Measurements from ENCODE around the gene GSTP1.

The GSTP1 gene

GRCh38 chr11:67632175-67632981 lies 48.8 kb downstream of the GSTP1 start:
- no peak for FAIRE-seq

DNA sequence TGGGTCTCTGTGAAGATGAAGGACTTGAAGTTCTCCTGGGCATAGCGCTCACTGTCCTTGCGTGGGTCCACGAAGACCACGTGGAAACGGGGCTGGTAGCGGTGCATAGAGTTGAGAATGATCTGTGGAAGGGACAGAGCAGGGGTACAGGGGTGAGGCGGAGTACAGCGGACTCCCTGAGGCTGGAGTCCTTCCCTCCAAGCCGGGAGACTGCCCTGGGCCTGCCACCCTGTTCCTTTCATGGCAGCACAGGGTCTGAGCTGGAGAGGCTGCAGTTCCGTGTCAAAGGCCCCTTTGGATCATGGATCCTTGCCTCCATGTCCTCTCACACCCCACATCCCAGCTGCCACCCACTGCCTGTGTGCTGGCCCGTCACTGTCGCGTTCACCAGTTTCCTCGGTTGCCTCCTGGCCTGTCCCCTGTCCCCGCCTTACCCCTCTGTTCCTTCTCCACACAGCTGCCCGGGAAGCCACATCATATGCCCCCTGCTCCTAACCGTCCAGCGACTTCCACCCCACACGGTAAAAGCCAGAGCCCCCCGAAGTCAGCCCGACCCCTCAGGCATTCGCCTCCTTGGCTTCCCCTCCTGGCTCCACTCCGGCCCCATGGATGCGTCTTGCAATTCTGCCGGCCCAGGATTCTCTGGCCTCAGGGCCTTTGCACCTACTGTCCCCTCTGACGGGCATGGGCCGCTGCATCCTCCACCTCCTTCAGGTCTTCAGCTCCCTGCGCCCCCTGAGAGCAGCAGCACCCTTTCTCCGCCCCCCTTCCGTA lies 49.6 kb downstream of the GSTP1 start:
- no peak for FAIRE-seq

DNA sequence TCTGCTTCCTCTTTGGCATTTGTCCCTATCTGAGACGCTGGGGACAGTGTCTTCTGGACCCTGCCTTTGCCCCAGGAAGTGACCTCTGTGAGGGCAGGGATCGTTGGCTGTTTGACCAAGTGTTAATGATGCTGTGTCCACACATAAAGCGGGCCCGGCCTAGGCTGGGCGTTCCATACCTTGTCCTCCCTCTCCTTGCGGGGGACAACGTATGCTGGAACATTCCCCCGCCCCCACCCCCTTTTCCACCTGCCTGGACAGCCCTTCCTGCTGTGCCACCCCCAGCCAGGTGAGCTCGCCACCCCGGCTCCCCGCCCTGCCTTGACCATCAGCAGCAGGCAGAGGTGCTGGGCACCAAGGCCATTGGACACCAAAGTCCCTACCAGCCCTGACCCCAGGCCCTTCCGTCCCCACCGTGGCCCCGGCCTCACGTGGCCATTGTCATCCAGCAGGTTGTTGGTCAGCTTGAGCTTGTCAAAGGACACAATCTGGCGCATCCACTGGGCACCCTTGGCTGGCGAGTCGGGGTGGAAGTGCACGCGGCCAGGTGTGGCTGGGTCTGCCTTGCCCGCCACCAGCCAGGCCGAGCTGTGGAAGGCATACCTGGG lies 50.2 kb downstream of the GSTP1 start:
- no peak for FAIRE-seq

DNA sequence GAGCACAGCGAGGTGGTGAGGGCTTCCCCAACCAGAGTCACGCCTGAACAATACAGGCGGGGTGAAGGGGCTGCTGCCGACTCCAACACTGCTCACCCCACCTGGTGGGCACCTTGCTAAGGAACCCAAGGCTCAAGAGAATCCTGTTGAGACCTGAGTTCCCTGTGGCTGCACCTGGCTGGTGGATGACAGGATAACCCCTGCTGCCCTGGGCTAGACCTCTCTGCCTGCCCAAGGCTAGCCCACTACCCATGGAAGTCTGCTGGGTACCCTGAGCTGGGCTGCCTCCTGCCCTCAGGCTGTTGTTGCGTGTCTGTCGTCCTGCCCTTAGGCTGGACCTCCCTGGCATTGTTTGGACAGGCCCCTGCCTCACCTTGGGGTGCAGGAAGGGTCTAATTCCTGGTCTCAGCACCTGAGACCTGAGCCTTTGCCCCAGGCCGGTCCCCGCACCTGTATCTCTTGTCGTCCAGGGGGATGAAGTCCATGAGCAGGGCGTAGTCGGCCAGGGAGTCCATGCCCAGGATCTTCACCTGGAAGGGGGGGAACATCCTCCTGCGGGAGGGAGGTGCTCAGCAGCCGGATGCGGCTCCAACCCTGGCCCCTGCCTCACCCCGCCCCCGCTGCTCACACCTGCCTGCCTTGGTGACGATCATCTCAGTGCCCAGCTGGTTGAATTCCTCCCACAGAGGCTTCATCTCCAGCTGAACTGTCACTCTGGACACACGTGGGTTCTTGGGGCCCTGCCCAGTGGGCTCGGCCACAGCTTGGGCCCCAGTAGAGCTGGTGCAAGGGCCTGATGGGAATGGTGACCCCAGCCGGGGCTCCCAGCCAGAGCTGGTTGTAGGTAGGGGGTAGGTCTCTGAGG lies 51.0 kb downstream of the GSTP1 start:
- FAIRE-seq, result no peak

DNA sequence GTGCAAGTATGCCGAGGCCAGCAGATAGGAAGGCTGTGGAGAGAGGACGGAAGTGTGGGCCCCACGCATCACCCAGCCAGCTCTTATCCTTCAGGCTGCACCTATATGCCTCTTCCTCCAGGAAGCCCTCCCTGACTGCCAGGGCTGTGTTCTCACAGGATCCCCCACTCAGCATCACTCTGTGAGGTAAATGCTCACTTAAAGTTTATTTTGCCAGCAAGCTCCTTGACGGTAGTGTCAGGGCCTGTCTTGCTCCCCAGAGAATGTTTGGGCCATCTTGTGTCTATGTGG lies 51.6 kb downstream of the GSTP1 start:
- no peak for FAIRE-seq
